Left renal pelvis (tissue), 4 donors: ENCODE results near the gene JAG2. TPM values are rescaled to one million over a fixed set of nuclear protein-coding genes. Genes with fewer than 3 reads are reported as not detected.

Source experiments
- DNase-seq, 4 donors: peaks; one replicate each; pipeline ENCODE4 v3.0.0-alpha.2; 2013; ENCODE audit warnings: low read depth in 4 of 4, low spot score in 3 of 4
- polyA plus RNA-seq, 4 donors: library from polyadenylated mRNA; unstranded; fragments of 120-200 nt; gene quantifications; one replicate each; pipeline ENCODE4 v1.2.1, GENCODE V29; 2013; ENCODE audit not compliant: insufficient read length in 4 of 4

Gene JAG2
- polyA plus RNA-seq, 4 donors: 5.4 to 10.9 (median 7.4) TPM

DNA sequence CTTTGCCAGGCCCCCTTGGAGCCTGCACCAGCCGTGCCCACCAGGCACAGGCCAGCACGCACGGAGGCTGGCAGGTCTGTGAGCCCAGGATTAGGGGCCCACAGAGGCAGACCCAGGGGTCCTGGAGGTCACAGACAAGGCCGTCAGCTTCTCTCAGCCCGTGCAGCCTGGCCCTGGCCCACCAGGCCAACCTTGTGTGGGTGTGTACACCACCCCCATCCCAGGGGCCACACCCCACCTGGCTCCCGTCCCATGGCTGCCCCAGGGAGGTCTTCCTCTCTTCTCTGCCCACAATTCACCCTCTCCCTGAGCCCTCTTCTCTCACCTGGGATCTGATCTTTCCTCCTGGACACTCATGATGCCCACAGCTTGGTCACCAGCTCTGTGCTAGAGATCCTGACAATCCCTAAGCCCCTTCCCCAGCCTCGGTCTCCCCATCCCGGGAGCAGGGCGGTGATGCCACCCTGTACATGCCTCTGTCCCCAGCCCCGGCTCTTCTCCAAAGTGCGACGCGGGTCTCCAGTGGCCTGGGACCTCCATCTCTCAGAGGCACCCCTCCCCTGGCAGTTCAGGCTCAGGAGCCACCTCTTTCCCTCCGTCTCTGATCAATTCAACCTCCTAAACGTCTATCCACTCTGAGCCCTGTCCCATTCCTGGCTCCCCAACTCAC is 72.2 kb downstream of the JAG2 start:
- no peak for DNase-seq

DNA sequence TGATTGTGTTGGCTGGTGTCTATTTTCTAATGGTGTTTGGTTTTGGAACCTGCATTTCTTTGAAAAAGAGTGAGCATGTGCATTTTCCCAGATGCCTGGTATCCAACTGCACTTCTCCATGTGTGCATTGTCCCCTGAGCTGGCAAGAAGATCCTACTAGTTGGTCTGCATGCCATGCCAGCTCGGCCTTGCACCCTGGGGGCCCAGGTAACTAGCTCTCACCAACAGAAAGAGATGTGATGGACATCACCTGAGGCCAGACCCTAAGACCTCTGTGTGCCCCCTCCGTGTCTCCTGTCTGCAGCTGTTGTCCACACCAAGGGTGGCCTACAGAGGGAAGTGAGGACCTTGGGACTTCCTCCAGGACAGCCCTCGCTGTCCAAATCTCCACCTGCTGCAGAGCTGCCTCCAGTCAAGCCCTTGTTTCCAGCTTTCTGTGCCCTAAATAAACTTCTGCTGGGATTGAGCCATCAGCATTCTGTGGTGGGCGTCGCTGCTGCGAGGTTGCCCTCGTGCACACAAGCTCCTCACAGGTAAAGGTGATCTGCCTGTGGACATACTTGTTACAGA is 73.3 kb downstream of the JAG2 start:
- no peak for DNase-seq

DNA sequence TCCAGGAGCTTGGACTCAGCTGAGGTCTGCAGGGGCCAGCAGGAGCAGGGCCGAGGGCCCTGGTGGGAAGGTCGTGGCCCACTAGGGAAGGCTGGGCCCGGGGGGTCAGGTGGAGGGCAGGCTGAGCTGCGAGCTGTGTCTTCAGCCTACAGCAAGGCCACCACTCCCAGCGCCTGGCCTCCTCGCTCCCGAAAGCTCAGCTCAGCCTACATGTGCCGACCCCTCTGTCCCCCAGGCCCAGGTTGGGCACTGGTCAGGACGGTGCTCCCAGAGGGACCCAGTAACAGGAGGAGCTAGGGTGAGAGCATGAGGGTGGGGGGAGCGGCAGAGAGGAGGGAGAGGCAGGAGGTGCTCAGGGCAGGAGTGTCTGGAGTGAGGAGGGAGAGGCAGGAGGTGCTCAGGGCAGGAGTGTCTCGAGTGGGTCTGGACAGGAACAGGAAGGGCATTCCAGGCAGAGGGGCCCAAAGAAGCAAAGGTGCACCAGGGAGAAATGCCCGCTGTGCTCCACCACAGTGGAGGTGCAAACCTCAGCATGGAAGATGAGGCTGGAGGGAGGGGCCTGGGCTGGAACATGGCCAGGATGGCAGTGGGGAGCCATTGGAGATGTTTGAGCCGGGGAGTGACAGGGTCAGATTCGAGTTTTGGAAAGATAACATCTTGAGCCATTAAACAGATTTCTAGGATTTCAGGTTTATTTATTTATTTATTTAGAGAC is 74.2 kb downstream of the JAG2 start:
- DNase-seq: no peak

DNA sequence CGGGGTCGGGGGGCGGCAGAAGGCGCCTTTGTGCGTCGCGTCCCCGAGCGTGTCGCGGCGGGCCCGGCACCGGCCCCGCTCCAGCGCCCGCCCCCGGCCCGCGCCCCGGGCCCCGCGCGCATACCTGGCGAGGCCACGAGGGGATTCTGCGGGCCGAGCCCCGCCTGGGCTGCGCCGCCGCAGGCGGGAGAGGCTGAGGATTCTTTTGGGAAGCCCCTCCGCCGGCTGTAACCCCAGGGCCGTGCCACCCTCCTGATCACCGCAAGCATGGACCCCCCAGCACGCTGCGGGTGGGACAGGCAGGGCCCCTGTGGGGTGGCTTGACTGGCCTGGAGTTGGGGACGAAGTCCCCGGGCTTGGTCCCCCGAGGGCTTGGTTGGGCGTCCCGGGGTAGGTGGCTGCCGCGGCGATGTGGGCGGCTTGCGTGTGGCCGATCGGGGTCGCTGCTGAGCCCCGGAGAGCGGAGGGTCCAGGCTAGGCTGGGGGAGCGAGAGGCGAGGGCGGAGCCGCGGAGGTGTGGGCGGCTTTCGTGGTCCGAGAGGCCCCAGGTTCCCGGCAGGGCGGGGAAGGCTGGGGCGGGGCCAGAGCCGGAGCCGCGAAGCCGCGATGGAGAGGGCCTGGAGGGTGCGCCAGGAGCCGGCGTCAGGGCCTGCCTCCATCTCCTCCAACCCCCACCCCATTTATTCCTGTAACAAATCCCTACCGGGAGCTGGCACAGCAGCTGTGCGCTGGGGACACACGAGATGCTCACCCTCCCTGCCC is 75.0 kb downstream of the JAG2 start:
- peak in 1 of 4 donors; percentile 60 for DNase-seq

DNA sequence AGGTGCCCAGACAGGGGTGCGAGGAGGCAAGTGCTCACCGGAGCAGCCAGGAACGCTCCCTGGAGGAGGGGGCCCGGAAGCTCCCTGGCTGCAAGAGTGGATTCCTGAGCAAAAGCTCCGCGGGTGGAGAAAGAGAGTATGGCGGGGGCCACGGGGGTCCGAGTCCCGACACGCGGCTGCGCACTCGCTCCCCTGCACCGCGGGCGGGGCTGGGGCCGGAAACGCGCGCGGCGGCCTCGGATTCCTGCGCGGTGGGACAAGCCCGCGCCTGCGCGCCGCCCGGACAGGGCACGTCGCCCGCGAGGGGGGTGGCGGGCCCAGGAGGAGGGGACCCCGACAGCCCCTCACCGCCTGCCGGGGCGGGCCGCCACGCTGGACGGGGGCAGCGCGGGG is 75.5 kb downstream of the JAG2 start:
- no peak for DNase-seq

DNA sequence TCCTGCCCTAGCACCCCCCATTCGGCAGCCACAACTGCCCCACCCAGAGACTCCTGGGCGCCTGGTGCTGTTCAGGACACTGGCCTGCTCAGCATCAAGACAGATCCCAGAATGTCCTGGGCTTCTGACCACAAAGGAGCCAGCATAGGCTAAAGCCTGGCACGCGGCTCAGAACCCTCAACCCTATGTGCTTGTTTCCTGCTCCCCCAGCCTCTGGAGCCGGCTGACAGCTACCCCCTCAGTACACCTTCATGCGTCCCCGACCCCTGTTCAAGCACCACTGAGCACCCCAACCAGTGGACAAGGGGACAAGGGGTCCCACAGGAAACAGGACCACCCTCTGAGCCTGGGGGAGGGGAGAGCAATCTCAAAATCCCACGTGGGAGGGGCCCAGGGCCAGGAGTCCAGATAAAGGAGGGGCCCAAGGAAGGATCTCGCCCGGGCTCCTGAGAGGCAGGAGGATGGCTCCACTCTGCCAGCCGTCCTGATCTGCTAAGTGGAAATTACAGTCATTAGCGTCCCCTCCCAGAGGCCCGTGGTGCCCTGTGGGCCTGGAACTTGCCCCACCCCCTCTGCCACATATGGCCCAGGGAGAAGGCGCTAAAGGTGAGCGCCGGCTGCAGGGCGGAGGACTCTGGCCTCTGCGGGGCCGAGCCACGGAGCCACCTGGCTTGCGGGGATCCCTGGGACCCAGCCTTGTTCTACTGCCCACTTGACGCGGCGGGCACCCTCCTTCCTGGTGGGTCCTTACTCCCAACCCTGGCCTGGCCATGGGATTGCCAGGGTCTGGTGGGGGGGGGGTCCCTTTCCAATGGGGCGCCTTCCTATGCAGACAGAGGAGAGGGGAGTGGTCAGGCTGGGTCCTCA is 76.2 kb downstream of the JAG2 start:
- no peak for DNase-seq

DNA sequence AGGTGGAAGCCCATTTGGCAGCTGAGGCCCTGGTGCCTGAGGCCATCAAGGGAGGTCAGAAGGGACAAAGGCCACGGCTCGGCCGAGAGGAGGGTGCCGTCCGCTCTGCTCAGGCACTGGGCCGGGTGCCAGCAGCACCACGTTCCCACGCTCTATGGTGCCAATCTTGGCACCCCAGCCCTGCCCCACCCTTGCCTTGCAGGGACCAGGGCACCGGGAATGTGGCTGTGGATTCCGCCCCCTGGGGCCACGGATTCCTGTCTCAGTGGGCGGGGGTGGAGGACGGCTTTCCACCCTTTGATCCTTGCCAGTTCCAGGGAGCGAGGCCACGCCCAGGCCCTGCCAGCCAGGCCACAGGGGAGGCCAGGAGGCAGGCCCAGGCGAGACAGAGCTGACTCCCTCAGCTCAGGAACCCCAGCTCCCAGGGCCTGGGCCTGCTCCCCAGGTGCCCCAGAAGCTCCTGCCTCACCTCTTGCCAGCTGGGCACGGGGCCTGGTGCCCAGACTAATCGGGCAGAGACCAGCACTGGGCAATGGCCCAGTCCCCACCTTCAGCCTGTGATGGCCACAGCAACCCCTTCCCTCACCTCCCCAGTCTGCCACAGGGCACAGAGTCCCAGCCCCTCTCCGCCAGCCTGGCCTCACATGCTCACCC is 76.9 kb downstream of the JAG2 start:
- DNase-seq: no peak

DNA sequence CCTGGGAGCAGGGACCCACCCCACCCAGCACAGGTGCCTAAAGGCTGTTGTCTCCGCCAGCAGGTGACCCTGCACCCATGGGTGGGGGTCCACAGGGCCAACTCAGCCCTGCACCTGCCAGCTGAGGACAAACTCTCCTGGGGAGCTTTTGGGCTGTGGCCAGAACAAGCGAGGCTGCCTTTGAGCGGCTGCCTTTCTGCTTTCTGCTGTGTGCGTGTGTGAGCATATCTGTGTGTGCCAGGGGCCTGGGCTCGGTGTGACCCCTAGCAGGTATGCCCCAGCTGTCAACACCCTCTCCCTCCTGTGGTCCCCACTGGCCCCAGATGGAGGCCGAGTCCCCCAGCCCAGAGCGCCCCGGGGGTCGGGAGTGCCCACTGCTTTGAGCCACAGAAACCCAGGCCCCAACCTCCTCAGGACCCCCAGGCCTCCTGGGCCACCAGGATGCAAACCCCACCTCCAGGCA is 77.5 kb downstream of the JAG2 start:
- no peak for DNase-seq

Other genes with a start within 250 kb of the JAG2 start
- 1 to 10 TPM; 2.2 to 8.0 (median 3.4) TPM for gene PLD4, start 243.9 kb downstream of the JAG2 start, polyA plus RNA-seq
- gene AHNAK2, start 190.4 kb downstream of the JAG2 start, polyA plus RNA-seq: 1 to 10 TPM; 1.5 to 7.2 (median 2.4) TPM
- 10 to 100 TPM in 3 of 4 donors, 1 to 10 TPM in 1; 7.2 to 30.3 (median 24.5) TPM for gene CLBA1, start 183.0 kb downstream of the JAG2 start, polyA plus RNA-seq
- gene CDCA4, start 147.7 kb downstream of the JAG2 start, polyA plus RNA-seq: 10 to 100 TPM; 18.2 to 26.9 (median 21.3) TPM
- 1 to 10 TPM in 1 of 4 donors, under 1 TPM in 3; 0.24 to 1.1 (median 0.50) TPM for gene GPR132, start 103.3 kb downstream of the JAG2 start, polyA plus RNA-seq
- 10 to 100 TPM in 3 of 4 donors, 1 to 10 TPM in 1; 8.9 to 43.0 (median 24.6) TPM for gene NUDT14, start 12.5 kb upstream of the JAG2 start, polyA plus RNA-seq
- 10 to 100 TPM; 33.2 to 39.3 (median 35.7) TPM for gene BTBD6, start 79.8 kb upstream of the JAG2 start, polyA plus RNA-seq
- 10 to 100 TPM; 21.5 to 40.8 (median 33.3) TPM for gene BRF1, start 132.2 kb upstream of the JAG2 start, polyA plus RNA-seq
- 10 to 100 TPM; 55.9 to 91.9 (median 67.4) TPM for gene PACS2, start 146.0 kb upstream of the JAG2 start, polyA plus RNA-seq
- gene TEX22, start 229.8 kb upstream of the JAG2 start, polyA plus RNA-seq: 1 to 10 TPM; 1.1 to 2.8 (median 2.0) TPM